Tibial artery (tissue), 4 donors: ENCODE measurements around the gene GRIK3.

ENCODE experiments used
- DNase-seq, 2 donors: peaks; one replicate each; pipeline ENCODE4 v3.0.0-alpha.2; 2019
- H3K27ac ChIP-seq, 2 donors: fragments of 200-600 bp; sonication (generic) in 1 of 2; 1 replicate in 1 of 2; 2 replicates in 1 of 2; pipeline ENCODE4 v1.5.1; 2018 to 2019; ENCODE audit warnings: mild to moderate bottlenecking in 1 of 2
- H3K27me3 ChIP-seq, 2 donors: fragments of 200-600 bp; sonication (generic) in 1 of 2; one replicate each; pipeline versions ENCODE4 v1.5.1 to v1.6.0; 2016 to 2019
- H3K36me3 ChIP-seq, 3 donors: fragments of 200-600 bp; sonication (generic) in 2 of 3; one replicate each; pipeline ENCODE4 v1.5.1; 2016 to 2019; ENCODE audit warnings: mild to moderate bottlenecking in 2 of 3
- H3K4me1 ChIP-seq, 4 donors: fragments of 200-600 bp; sonication (generic) in 2 of 4; 1 replicate in 3 of 4; 2 replicates in 1 of 4; pipeline ENCODE4 v1.5.1; 2016 to 2019
- H3K4me3 ChIP-seq, 2 donors: fragments of 200-600 bp; sonication (generic) in 1 of 2; 1 replicate in 1 of 2; 2 replicates in 1 of 2; pipeline ENCODE4 v1.5.1; 2018 to 2019; ENCODE audit warnings: mild to moderate bottlenecking in 2 of 2
- H3K9me3 ChIP-seq, 3 donors: fragments of 200-600 bp; sonication (generic) in 1 of 3; one replicate each; pipeline ENCODE4 v1.5.1; 2016 to 2019
- intact Hi-C: fragments of 100-400 bp; cut with DNase I; formaldehyde crosslinking; loops from one replicate; pipeline ENCODE4 v1.15.0; 2023; ENCODE audit warnings: low total_unique reads
- TF ChIP-seq, protein P1 (sequence below), 2 experiments: fragments of 200-600 bp in 1 of 2; fragments of 450-650 bp in 1 of 2; IDR thresholded peaks; one replicate each; pipeline ENCODE4 v1.5.1; 2017 to 2019; ENCODE audit warnings: antibody characterized with exemption in 2 of 2, mild to moderate bottlenecking in 1 of 2, moderate library complexity in 1 of 2

Gene GRIK3

DNA sequence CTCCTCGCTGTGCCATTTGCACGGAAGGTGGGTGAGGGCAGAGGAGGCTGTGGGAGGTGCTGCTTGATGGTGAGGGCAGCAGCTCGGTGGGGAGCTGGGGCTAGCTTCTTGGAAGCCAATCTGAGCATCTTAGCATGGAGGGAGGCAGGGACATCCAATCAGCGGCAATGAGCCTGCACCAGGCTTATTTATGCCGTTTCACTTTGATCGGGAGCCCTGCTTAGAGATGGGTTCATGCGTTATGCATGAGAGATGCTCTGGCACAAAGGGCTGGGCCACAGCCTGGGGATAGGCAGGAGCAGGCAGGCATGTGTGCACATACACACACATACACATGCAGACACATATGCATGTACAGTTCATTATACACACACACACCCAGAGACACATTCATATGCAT lies 220.2 kb downstream of the GRIK3 start:
- H3K27me3 ChIP-seq, result peaks cover 0 to 13% of the 10 kb centered on the region in 2 donors
- no peak overlapping the region for H3K4me3 ChIP-seq
- no peaks in the 10 kb centered on the region for H3K4me1 ChIP-seq
- no peaks in the 10 kb centered on the region for H3K9me3 ChIP-seq
- no peak for DNase-seq
- H3K27ac ChIP-seq, result no peak overlapping the region
- no peaks in the 10 kb centered on the region for H3K36me3 ChIP-seq
- intact Hi-C loops, result no loop called here
- TF ChIP-seq, protein P1, sequence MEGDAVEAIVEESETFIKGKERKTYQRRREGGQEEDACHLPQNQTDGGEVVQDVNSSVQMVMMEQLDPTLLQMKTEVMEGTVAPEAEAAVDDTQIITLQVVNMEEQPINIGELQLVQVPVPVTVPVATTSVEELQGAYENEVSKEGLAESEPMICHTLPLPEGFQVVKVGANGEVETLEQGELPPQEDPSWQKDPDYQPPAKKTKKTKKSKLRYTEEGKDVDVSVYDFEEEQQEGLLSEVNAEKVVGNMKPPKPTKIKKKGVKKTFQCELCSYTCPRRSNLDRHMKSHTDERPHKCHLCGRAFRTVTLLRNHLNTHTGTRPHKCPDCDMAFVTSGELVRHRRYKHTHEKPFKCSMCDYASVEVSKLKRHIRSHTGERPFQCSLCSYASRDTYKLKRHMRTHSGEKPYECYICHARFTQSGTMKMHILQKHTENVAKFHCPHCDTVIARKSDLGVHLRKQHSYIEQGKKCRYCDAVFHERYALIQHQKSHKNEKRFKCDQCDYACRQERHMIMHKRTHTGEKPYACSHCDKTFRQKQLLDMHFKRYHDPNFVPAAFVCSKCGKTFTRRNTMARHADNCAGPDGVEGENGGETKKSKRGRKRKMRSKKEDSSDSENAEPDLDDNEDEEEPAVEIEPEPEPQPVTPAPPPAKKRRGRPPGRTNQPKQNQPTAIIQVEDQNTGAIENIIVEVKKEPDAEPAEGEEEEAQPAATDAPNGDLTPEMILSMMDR (IDR thresholded peaks at IDR 0.05), result no peak

DNA sequence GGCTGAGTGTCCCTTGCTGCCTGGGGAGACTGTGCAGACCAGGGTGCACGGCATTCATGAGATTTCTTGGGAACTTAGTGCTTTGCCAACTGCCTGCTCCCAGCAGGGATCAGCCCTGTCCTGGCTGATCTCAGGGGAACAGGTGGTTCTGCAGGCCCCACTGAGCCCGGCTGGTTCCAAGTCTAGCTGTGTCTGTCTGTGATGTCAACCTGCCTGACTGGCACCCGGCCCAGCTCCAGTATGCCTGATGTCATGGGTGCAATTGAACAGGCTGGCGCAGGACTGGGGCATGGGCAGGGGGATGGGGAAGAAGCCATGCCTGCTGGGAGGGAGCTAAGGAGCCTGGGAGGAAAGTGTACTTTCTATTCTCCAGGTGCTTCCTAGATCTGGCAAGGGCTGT lies 227.1 kb downstream of the GRIK3 start:
- TF ChIP-seq, protein P1 (IDR thresholded peaks at IDR 0.05), result no peak
- Histone ChIP-seq H3K4me3 (no peak overlapping the region), H3K27ac (no peak overlapping the region), H3K9me3 (no peaks in the 10 kb centered on the region), H3K36me3 (no peaks in the 10 kb centered on the region), H3K4me1 (no peaks in the 10 kb centered on the region), H3K27me3 (peaks cover 0 to 12% of the 10 kb centered on the region in 2 donors)
- DNase-seq, result no peak
- intact Hi-C loops, result no loop called here

DNA sequence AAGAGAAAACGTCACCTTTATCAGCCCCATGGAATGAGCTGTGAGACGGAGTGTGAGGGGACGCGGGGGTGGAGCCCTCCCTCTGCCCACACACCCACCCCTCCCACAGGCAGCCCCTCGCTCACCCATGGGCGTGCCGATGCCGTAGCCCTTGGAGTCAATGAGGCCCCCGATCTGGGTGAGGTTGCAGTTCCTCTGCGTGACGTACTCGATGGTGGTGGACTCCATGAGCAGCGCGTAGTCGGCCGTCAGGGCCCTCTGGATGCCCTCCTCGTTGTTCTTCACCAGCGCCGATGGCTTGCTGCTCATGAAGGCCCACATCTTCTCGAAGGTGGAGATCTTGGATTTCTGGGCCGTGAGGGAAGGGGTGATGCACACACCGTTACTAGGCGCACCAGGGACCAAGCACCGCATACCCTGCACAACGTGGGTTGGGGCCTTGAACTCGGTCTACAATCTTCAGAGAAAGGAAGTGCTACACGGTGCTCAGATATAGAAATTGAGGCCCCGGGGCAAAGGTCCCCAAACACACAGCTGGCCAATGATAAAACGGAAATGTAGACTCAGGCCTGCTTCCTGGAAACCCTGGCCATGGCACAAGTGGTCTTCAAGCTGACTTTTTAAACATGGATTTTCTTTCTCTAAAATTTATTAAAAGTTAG lies 228.2 kb downstream of the GRIK3 start:
- TF ChIP-seq, protein P1 (IDR thresholded peaks at IDR 0.05), result no peak
- H3K9me3 ChIP-seq, result no peaks in the 10 kb centered on the region
- no peak for DNase-seq
- no peak overlapping the region for H3K27ac ChIP-seq
- no peaks in the 10 kb centered on the region for H3K4me1 ChIP-seq
- no peak overlapping the region for H3K4me3 ChIP-seq
- intact Hi-C loops, result no loop called here
- H3K36me3 ChIP-seq, result no peaks in the 10 kb centered on the region
- peaks cover 0 to 17% of the 10 kb centered on the region in 2 donors for H3K27me3 ChIP-seq

DNA sequence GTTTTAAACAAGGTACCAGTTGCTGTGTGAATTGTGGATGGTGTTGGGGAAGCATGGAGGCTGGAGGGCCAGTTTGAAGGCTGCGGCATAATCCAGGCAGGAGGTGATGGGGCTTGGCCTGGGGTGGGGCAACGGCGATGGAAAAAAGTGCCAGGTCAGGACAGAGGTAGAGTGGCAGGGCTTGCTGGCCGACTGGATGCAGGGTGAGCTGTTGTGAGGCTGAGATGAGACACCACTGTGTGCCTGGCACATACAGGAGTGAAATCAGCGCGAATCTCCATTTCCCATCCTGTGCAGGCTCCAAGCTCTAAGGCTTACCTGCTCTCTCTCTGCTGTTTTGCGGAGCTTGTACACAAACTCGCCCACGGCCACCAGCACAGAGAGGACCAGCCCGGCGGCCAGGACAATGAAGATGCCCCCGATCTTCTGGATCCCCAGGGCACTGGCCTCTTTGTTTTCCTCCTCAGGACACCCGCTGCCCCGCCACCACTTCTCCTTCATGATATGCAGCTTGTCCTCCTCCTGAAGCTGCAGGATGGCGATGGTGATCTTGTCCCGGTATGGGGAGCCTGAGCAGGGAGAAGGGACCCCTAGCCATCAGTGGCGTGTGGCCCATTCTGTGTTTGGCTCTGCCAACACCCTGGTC lies 229.5 kb downstream of the GRIK3 start:
- no peak for DNase-seq
- no peaks in the 10 kb centered on the region for H3K9me3 ChIP-seq
- H3K4me1 ChIP-seq, result no peaks in the 10 kb centered on the region
- TF ChIP-seq, protein P1 (IDR thresholded peaks at IDR 0.05), result no peak
- H3K36me3 ChIP-seq, result no peaks in the 10 kb centered on the region
- H3K27ac ChIP-seq, result no peak overlapping the region
- intact Hi-C loops, result no loop called here
- no peak overlapping the region for H3K4me3 ChIP-seq
- peaks cover 0 to 17% of the 10 kb centered on the region in 2 donors for H3K27me3 ChIP-seq

DNA sequence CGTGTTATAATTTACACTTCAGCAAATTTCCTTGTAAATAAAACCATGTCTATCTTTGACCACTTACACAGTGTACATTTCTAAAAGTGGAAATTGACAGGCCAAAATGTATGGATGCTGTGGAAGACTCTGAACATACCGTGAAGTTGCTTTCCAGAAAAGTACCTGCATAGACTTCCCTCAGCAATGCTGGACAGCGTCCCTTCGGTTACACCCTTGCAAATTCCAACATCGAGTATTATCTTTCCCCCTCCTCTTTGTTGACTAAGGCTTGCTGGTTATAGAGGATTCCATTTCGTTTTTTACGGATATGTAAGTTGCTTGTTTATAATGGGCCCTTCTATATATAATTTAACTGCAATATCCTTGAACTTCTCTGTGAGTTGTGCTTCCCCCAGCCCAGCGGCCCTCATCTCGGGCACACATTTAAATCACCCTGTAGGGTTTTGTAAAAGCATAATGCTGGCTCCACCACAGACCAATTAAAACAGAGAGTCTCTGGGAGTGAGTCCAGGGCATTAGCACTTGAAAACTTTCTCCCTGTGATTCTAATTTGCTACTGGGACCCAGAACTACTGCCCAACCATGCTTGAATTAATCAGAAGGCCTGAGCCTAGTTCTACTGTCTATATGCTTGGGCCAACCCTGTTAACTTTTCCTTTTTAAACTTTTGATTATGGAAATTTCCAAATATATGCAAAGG lies 230.3 kb downstream of the GRIK3 start:
- intact Hi-C loops, result no loop called here
- TF ChIP-seq, protein P1 (IDR thresholded peaks at IDR 0.05), result no peak
- no peaks in the 10 kb centered on the region for H3K4me1 ChIP-seq
- DNase-seq, result no peak
- H3K4me3 ChIP-seq, result no peak overlapping the region
- H3K36me3 ChIP-seq, result no peaks in the 10 kb centered on the region
- H3K9me3 ChIP-seq, result no peaks in the 10 kb centered on the region
- H3K27ac ChIP-seq, result no peak overlapping the region
- H3K27me3 ChIP-seq, result peaks cover 0 to 17% of the 10 kb centered on the region in 2 donors
